ENCODE data around the gene OBSCN. TPM values are rescaled to one million over a fixed set of nuclear protein-coding genes. Genes with fewer than 3 reads are reported as not detected.
"Not testable (repeated sequence)": the region's sequence is repeated elsewhere in the genome, so short reads cannot be mapped to it uniquely, and the experiment has no call there.

OBSCN gene
- total RNA-seq, 1 donor from 2014 or later: 74.1 TPM

- no peak for DNase-seq (ENCODE audit: low read depth)
These were observed 35.0 kb upstream of the OBSCN start for GRCh38 chr1:228172591-228173527.

- not testable (repeated sequence) for DNase-seq (ENCODE audit: low read depth)
These were observed 34.0 kb upstream of the OBSCN start for GRCh38 chr1:228173528-228174481.

- DNase-seq (ENCODE audit: low read depth): no peak
These were observed 33.1 kb upstream of the OBSCN start for GRCh38 chr1:228174482-228175315.

GRCh38 chr1:228175316-228176023 is 32.4 kb upstream of the OBSCN start:
- DNase-seq (ENCODE audit: low read depth): no peak

GRCh38 chr1:228176024-228176395 is 31.8 kb upstream of the OBSCN start:
- no peak for DNase-seq (ENCODE audit: low read depth)

GRCh38 chr1:228176461-228177182 is 31.2 kb upstream of the OBSCN start:
- no peak for DNase-seq (ENCODE audit: low read depth)

- no peak for DNase-seq (ENCODE audit: low read depth)
These were observed 30.7 kb upstream of the OBSCN start for GRCh38 chr1:228177183-228177475.

GRCh38 chr1:228177721-228178710 is 29.8 kb upstream of the OBSCN start:
- DNase-seq (ENCODE audit: low read depth): no peak

- DNase-seq (ENCODE audit: low read depth): no peak
These were observed 28.8 kb upstream of the OBSCN start for GRCh38 chr1:228178737-228179684.

- no peak for DNase-seq (ENCODE audit: low read depth)
These were observed 27.4 kb upstream of the OBSCN start for GRCh38 chr1:228180271-228180958.

GRCh38 chr1:228180959-228181644 is 26.7 kb upstream of the OBSCN start:
- DNase-seq (ENCODE audit: low read depth): no peak

- no peak for DNase-seq (ENCODE audit: low read depth)
These were observed 26.2 kb upstream of the OBSCN start for GRCh38 chr1:228181645-228182034.

GRCh38 chr1:228182296-228183030 is 25.4 kb upstream of the OBSCN start:
- no peak for DNase-seq (ENCODE audit: low read depth)

- DNase-seq (ENCODE audit: low read depth): no peak
These were observed 23.7 kb upstream of the OBSCN start for GRCh38 chr1:228184152-228184551.

- DNase-seq (ENCODE audit: low read depth): no peak
These were observed 22.2 kb upstream of the OBSCN start for GRCh38 chr1:228185641-228185965.

- not testable (repeated sequence) for DNase-seq (ENCODE audit: low read depth)
These were observed 19.6 kb upstream of the OBSCN start for GRCh38 chr1:228188249-228188648.

All from renal cortical epithelial cell (primary cell).